ENCODE measurements around the gene CCSER1. TPM values are rescaled to one million over a fixed set of nuclear protein-coding genes. Genes with fewer than 3 reads are reported as not detected.
"Not testable (repeated sequence)": the region's sequence is repeated elsewhere in the genome, so short reads cannot be mapped to it uniquely, and the experiment has no call there.

Gene CCSER1
- total and polyA plus RNA-seq, 2 of the 8 experiments (the other 6 are each of a cell fraction or from before 2014, with no cell fraction given) = 0.26 to 0.84 TPM

GRCh38 chr4:91171217-91171616, 1044.0 kb downstream of the CCSER1 start:
- Histone ChIP-seq H3K4me3 (ENCODE audit: extremely low read depth in 1 of 4, insufficient read depth in 2 of 4, low read depth in 3 of 4, low read length in 4 of 4) (no peak overlapping the region), H4K8ac (ENCODE audit: extremely low read depth, insufficient read depth, low read length) (no peak overlapping the region), H3K23ac (ENCODE audit: insufficient read length) (no peak overlapping the region), H3K4ac (replicated peaks; ENCODE audit: insufficient read length, low read depth, low read length) (no peak overlapping the region), H3K14ac (ENCODE audit: insufficient read length) (no peak overlapping the region), H2BK12ac (ENCODE audit: low read depth, low read length) (no peak overlapping the region), H2BK15ac (ENCODE audit: low read length) (no peak overlapping the region), H3K79me1 (ENCODE audit: low read depth, low read length) (no peaks in the 10 kb centered on the region), H3K18ac (ENCODE audit: extremely low read depth, low read length) (no peak overlapping the region), H3K79me2 (ENCODE audit: control insufficient read depth in 1 of 2, insufficient read depth in 2 of 2, low read length in 2 of 2) (no peaks in the 10 kb centered on the region), H2AK5ac (ENCODE audit: low read depth, low read length) (no peak overlapping the region), H3K4me1 (replicated peaks in 1 of 4; ENCODE audit: control insufficient read depth in 3 of 4, insufficient read depth in 4 of 4, low read length in 3 of 4) (no peaks in the 10 kb centered on the region), H3K27me3 (replicated peaks in 1 of 4; ENCODE audit: control insufficient read depth in 3 of 4, extremely low read depth in 1 of 4, insufficient read depth in 3 of 4, low read length in 3 of 4) (no peaks in the 10 kb centered on the region), H4K20me1 (replicated peaks in 1 of 2; ENCODE audit: control insufficient read depth in 1 of 2, insufficient read depth in 2 of 2, low read length in 2 of 2) (no peaks in the 10 kb centered on the region), H3K9me3 (ENCODE audit: insufficient read depth in 2 of 2, low read depth in 1 of 2, low read length in 1 of 2) (peaks cover 2 to 11% of the 10 kb centered on the region in 2 experiments; a peak in 1 of 4 replicates), H3K9ac (replicated peaks in 1 of 4; ENCODE audit: extremely low read depth in 1 of 4, low read depth in 3 of 4, low read length in 3 of 4) (no peak overlapping the region), H4K91ac (replicated peaks; ENCODE audit: insufficient read length, low read length) (no peak overlapping the region), H2BK120ac (replicated peaks; ENCODE audit: low read depth, low read length) (no peak overlapping the region), H3K27ac (ENCODE audit: low read depth, low read length) (no peak overlapping the region), H3K36me3 (ENCODE audit: control insufficient read depth in 2 of 4, insufficient read depth in 4 of 4, low read length in 3 of 4) (peaks cover 0 to 4% (median 0%) of the 10 kb centered on the region in 4 experiments; a peak in 1 of 8 replicates), H3K23me2 (ENCODE audit: low read depth, low read length) (no peaks in the 10 kb centered on the region), H2AFZ (ENCODE audit: low read length) (no peak overlapping the region), H2BK20ac (ENCODE audit: low read length) (no peak overlapping the region), H2BK5ac (ENCODE audit: low read depth, low read length) (no peak overlapping the region), H3K4me2 (ENCODE audit: insufficient read depth in 1 of 2, low read depth in 2 of 2, low read length in 2 of 2) (no peak overlapping the region), H3K56ac (replicated peaks; ENCODE audit: insufficient read length, low read depth, low read length) (no peak overlapping the region), H4K5ac (ENCODE audit: insufficient read length, low read depth, low read length) (no peak overlapping the region)
- ChIA-PET CTCF (ENCODE audit: partially characterized antibody) (no interaction called here), POLR2A (ENCODE audit: partially characterized antibody) (no interaction called here)
- 89% methylated on average over 1 of the region's 1 CpG; no CpG with 5 or more reads in 1 of the 2 experiments for WGBS, 2 experiments (ENCODE audit: extremely low coverage in 1 of 2, insufficient coverage in 1 of 2, insufficient read length in 1 of 2, insufficient replicate concordance in 2 of 2, low coverage in 1 of 2, low lambda C conversion rate in 2 of 2, missing lambda C conversion rate in 1 of 2)
- FAIRE-seq = no peak
- TF ChIP-seq CEBPB (IDR thresholded peaks at IDR 0.05; ENCODE audit: low read depth, low read length) (no peak), CREB1 (IDR thresholded peaks at IDR 0.05) (no peak)
- DNase-seq (ENCODE audit: low read depth in 1 of 2, low spot score in 2 of 2) = no peak

GRCh38 chr4:91185061-91185460, 1057.9 kb downstream of the CCSER1 start:
- POLR2A ChIA-PET (ENCODE audit: partially characterized antibody); H3K9ac ChIP-seq (replicated peaks in 1 of 4; ENCODE audit: extremely low read depth in 1 of 4, low read depth in 3 of 4, low read length in 3 of 4); H4K5ac ChIP-seq (ENCODE audit: insufficient read length, low read depth, low read length): not testable (repeated sequence)

More at GRCh38 chr4:91185061-91185460, 1057.9 kb downstream of the CCSER1 start:
- H2BK15ac ChIP-seq (ENCODE audit: low read length); H3K14ac ChIP-seq (ENCODE audit: insufficient read length); H2BK12ac ChIP-seq (ENCODE audit: low read depth, low read length); H3K23ac ChIP-seq (ENCODE audit: insufficient read length); H3K56ac ChIP-seq (replicated peaks; ENCODE audit: insufficient read length, low read depth, low read length); H3K4me2 ChIP-seq (ENCODE audit: insufficient read depth in 1 of 2, low read depth in 2 of 2, low read length in 2 of 2); H2AFZ ChIP-seq (ENCODE audit: low read length); H3K9me3 ChIP-seq (ENCODE audit: insufficient read depth in 2 of 2, low read depth in 1 of 2, low read length in 1 of 2); H3K23me2 ChIP-seq (ENCODE audit: low read depth, low read length); H2AK5ac ChIP-seq (ENCODE audit: low read depth, low read length); DNase-seq (ENCODE audit: low read depth in 1 of 2, low spot score in 2 of 2); H2BK20ac ChIP-seq (ENCODE audit: low read length); H3K79me2 ChIP-seq (ENCODE audit: control insufficient read depth in 1 of 2, insufficient read depth in 2 of 2, low read length in 2 of 2); FAIRE-seq; H3K4me3 ChIP-seq (ENCODE audit: extremely low read depth in 1 of 4, insufficient read depth in 2 of 4, low read depth in 3 of 4, low read length in 4 of 4); H3K4me1 ChIP-seq (replicated peaks in 1 of 4; ENCODE audit: control insufficient read depth in 3 of 4, insufficient read depth in 4 of 4, low read length in 3 of 4); H3K27me3 ChIP-seq (replicated peaks in 1 of 4; ENCODE audit: control insufficient read depth in 3 of 4, extremely low read depth in 1 of 4, insufficient read depth in 3 of 4, low read length in 3 of 4); H3K4ac ChIP-seq (replicated peaks; ENCODE audit: insufficient read length, low read depth, low read length); H3K36me3 ChIP-seq (ENCODE audit: control insufficient read depth in 2 of 4, insufficient read depth in 4 of 4, low read length in 3 of 4); H2BK120ac ChIP-seq (replicated peaks; ENCODE audit: low read depth, low read length); H3K79me1 ChIP-seq (ENCODE audit: low read depth, low read length); H4K91ac ChIP-seq (replicated peaks; ENCODE audit: insufficient read length, low read length); H2BK5ac ChIP-seq (ENCODE audit: low read depth, low read length); H3K18ac ChIP-seq (ENCODE audit: extremely low read depth, low read length); H4K8ac ChIP-seq (ENCODE audit: extremely low read depth, insufficient read depth, low read length); H4K20me1 ChIP-seq (replicated peaks in 1 of 2; ENCODE audit: control insufficient read depth in 1 of 2, insufficient read depth in 2 of 2, low read length in 2 of 2); H3K27ac ChIP-seq (ENCODE audit: low read depth, low read length): not testable (repeated sequence)
- WGBS, 2 experiments (ENCODE audit: extremely low coverage in 1 of 2, insufficient coverage in 1 of 2, insufficient read length in 1 of 2, insufficient replicate concordance in 2 of 2, low coverage in 1 of 2, low lambda C conversion rate in 2 of 2, missing lambda C conversion rate in 1 of 2) = 82% methylated on average over 1 of the region's 1 CpG; no CpG with 5 or more reads in 1 of the 2 experiments
- CTCF ChIA-PET (ENCODE audit: partially characterized antibody) = interaction anchor here (1.2 kb wide), 1 partner anchor 72 kb away, joined by 3 read pairs; no protein-coding TSS in a partner anchor
